Pericardium fibroblast (primary cell): Measurements from ENCODE around the gene MBD5. TPM values are rescaled to one million over a fixed set of nuclear protein-coding genes. Genes with fewer than 3 reads are reported as not detected.

ENCODE experiments used
- total RNA-seq: library from RNA; depleted of rRNA; stranded (reverse); fragments of >200 nt; gene quantifications from 2 replicates; pipeline ENCODE4 v1.2.3, GENCODE V29; 2015

The MBD5 gene
- 6.4 and 10.2 TPM in 2 replicates for total RNA-seq

GRCh38 chr2:148021059-148021861, at the start of gene MBD5:
MBD5 (plus strand) TSS chr2:148021091.

DNA sequence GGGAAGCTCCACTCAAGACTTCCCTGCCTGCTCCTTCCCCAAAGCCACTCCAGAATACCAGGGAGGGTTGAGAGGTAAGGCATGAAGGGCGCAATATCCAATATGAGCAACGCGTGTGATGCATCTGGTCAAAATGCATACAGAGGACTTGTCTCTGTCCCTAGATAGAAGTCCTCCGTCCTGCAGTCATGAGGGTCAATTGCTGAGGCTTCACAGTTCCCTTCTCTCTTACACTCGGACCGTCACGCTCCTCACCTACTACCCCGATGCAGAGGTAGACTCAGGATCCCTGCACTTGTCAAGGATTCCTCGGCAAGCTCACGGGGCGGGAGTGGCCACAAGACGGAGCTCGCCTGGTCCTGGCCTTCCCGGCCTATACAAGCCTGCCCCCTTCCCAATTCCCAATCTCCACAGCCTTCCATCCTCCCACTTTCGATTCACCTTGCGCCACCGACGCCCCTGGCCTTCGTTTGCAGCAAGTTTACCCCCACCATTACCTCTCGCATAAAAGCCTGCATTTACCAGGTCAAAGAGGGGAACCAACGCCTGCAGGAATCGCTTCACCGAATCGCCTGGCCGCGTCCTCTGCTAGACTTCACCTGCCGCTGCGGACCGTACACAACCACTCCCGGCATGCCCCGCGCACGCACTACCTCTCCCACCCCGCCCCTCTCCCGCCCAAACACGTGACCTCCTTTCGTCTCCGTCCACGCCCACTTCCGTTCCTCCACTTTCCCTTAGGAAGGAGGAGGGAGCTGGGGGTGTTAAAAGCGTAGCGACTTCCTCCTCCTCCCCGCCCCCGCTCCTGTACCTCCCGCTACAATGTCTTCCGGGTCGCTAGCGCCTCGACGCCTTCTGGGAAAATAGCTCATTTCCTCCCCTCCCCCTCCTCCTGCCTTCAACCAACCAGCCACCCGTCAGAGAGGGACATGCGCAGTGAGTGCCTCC, 506 bp upstream of the MBD5 start, which contains the start of gene ORC4:
Gene ORC4 (minus strand): TSS at position 627 of the 948 bp plus-strand sequence. CDS start 44,779 bp downstream, outside the sequence.

Other genes with a start within 250 kb of the MBD5 start
- gene ACVR2A, start 176.1 kb upstream of the MBD5 start, total RNA-seq, result 15.0 and 23.1 TPM in 2 replicates
- gene ORC4, start 354 bp upstream of the MBD5 start, total RNA-seq, result 18.2 and 20.0 TPM in 2 replicates